HepG2 (cell line): ENCODE measurements around the gene FAM120AOS.

Experiments
- BRD4 ChIP-seq: sonication (generic); formaldehyde crosslinking; IDR thresholded peaks from 2 replicates; pipeline ENCODE4 v1.4.0; 2020; ENCODE audit warnings: missing genetic modification reagents
- FOXA1 ChIP-seq, 2 experiments: fragments of 450-650 bp in 1 of 2; sonication (generic) in 1 of 2; formaldehyde crosslinking in 1 of 2; IDR thresholded peaks; 2 replicates each; pipeline versions ENCODE4 v1.4.0 to v1.6.1; 2016 to 2020; ENCODE audit warnings: missing genetic modification reagents in 1 of 2
- FOXK2 ChIP-seq: fragments of 450-650 bp; IDR thresholded peaks from 2 replicates; pipeline ENCODE4 v1.6.1; 2016
- KDM4B ChIP-seq: sonication (generic); formaldehyde crosslinking; IDR thresholded peaks from 2 replicates; pipeline ENCODE4 v1.4.0; 2020; ENCODE audit warnings: missing genetic modification reagents
- NRL ChIP-seq: sonication (generic); formaldehyde crosslinking; IDR thresholded peaks from 2 replicates; pipeline ENCODE4 v1.5.0; 2020; ENCODE audit warnings: missing genetic modification reagents, mild to moderate bottlenecking, moderate library complexity, borderline replicate concordance
- TBX2 ChIP-seq: sonication (generic); formaldehyde crosslinking; IDR thresholded peaks from 2 replicates; pipeline ENCODE4 v1.5.0; 2020; ENCODE audit warnings: missing genetic modification reagents, mild to moderate bottlenecking, borderline replicate concordance

DNA sequence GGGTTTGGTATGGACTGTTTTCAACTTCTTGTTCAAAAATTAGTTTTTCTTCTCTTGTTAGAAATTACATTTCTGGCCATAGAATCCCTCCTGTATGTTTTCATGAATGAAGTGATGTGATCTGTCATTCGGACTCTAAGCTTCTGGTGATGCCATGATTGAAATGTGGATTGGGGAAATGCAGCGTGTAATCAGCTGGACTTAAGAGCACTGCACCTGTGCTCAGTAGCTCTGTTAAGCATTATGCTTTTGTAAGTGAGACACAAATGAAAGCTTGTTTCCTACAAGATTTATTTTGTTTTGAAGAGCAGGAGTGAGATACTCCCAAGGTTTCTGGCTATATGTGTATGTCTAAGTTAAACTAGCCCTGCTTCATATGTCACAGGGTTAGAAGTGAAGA is 24.0 kb upstream of the FAM120AOS start:
- TF ChIP-seq NRL (CRISPR knock-in tag) (no peak), TBX2 (CRISPR knock-in tag) (no peak), FOXK2 (no peak), KDM4B (no peak), FOXA1 (IDR thresholded peaks at IDR 0.05) (no peak), FOXA1 (CRISPR knock-in tag; IDR thresholded peaks at IDR 0.05) (no peak), BRD4 (CRISPR knock-in tag) (no peak)
